GM18502 (cell line): ENCODE data around the gene WDR26.

Experiments used
- ATAC-seq: cut with Tn5 transposase; IDR thresholded peaks from one replicate; pipeline ENCODE4 v1.9.1; 2021; ENCODE audit warnings: mild to moderate bottlenecking; ENCODE audit not compliant: unreplicated experiment, poor library complexity

The WDR26 gene

DNA sequence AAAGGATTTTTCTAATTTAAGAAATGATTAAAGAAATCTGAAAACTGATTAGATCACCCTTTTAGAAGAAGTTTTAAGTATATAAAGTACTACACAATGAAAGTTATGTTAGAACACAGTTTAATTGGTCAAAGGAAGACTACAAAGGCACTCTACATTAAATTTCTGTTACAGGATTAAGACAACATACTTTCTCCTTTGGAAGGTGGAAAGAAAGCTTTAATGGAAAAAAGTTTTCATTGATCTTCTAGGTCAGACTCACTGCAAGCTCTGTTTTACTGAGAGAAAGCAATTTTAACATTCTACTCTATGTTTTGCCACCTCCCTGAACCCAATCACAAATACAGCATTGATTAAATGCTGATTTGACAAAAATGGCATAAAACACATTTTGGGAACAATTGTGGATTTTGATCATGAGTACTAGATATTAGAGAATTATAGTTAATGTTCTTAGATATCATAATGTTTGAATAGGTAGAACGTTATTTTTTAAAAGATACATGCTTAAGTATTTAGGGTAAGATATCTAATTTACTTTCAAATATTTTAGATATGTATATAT lies 32.0 kb downstream of the WDR26 start:
- ATAC-seq, result no peak

DNA sequence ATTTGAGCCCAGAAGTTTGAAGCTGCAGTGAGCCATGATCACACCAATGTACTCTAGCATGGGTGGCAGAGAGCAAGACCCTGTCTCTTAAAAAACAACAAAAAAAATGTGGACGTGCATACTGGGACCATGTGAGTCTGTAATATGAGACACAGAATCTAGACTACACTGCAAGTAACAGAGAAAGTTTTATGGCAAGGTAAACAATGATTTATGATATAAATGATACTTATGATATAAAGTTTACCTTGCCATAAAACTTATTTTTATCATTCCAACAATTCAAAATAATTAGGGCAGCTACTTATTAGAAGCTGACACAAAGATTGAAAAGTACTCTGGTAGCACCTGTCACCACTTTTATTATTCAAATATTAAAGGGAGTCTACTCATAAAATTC lies 34.7 kb downstream of the WDR26 start:
- ATAC-seq, result no peak

DNA sequence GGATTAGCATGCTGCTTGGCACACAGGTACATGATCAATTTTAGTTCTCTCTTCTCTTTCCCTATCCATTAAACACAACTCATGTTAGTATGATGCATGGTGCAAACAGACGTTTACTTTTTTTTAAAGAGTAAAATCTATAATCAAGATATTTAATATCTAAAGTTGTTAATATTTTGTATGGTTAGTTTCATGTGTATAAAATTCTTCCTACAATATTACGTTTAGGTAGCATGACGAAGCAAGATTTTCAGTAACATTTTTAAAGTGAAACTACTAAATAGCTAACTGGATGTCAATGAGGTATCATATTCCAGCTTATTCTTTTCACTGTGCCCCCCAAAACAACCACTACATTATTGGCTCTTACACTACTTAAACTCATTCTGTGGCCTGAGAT lies 41.3 kb downstream of the WDR26 start:
- no peak for ATAC-seq

DNA sequence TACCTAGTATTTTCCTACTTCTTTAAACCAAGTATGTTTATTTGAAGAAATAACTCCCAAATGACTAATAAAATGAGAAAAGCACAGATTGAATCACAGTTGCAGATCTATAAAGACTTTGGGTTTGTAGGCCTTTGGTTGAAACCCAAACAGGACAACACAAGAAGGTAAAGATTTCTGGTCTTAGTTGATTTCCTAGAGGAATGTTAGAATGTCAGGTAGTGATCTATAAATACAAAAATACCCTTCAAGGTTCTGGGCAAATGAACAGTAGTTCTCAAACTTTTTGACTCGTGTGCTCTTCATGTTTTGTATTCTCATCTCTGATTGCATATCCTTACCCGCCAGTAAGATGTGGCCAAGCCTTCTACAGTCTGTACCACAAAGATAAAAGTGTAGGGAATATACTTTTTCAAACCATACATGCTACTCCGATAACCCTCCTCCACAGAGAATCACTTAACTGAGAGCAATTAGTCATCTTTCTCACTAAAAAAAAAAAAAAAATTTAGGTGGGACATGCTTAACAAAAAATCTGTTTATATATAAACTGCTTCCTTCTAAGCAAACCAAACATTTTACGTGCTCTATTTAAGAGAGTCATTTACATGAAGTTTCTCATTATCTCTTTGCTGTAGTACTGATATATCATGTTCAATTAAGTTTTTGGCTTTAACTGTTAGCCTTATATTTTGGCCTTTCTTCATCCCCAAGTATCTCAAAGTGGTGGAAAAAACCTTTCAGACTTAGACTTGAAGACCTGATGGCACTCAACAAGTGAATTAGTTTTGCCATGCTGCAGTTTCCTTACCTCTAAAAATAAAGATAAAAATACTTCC lies 42.0 kb downstream of the WDR26 start:
- ATAC-seq, result no peak

DNA sequence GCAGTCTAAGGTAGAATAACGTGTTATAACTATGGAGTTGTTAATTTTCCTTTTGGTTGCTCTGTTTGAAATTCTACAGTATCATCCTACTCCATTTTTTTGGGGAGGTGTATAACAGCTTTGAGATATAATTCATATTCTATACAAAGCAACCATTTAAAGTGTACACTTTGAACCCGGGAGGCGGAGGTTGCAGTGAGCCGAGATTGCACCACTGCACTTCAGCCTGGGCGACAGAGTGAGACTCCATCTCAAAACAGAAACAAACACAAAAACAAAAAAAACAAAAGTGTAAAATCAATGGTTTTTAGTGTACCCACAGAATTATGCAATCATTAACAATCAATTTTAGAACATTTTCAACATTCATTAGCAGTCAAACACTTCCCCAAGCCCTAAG lies 44.1 kb downstream of the WDR26 start:
- no peak for ATAC-seq

DNA sequence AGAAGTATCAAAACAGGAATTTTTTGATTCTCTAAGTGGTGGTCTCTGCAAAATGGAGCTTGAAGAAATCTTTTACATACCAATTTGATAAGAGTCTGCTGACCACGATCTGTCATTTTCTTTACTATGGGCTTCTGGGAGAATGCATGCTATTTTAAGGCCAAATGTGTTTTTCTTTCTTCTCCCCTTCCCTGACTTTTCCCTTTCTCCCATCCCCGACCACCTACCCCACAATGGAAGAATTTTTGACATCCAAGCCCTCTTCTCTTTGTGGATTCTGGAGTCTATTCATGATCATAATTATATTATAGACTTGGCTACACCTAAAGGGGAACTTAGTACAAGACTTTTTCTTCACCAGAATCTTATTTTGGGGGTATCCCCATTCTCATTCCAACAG lies 46.7 kb downstream of the WDR26 start:
- no peak for ATAC-seq

DNA sequence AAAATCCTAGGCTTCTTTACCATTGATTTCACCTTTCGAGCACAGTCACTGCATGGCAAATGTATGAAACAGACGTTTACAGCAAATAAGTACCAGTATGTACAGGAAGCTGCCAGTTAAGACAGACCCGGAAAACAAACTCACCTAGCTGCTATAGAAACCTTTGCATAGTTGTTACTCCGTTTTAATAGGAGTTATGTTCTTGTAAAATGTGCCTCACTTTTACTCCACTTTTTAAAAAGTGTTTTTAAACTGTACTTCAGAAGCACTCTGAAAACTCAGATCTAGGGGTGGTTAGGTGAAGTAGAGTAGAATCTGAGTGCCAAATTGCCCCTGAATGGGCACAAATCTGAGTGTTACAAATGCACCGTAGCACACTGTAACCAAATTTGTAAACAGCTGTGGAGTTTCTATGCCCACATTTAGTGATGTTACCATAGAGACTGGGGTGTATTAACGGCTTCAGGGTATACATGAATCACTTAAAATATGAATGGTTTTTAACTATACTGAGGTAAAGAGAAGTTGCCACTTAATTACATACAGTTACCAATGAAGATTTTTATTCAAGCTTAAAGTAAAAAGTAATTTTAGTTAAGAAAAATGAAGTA lies 47.2 kb downstream of the WDR26 start:
- ATAC-seq, result no peak

DNA sequence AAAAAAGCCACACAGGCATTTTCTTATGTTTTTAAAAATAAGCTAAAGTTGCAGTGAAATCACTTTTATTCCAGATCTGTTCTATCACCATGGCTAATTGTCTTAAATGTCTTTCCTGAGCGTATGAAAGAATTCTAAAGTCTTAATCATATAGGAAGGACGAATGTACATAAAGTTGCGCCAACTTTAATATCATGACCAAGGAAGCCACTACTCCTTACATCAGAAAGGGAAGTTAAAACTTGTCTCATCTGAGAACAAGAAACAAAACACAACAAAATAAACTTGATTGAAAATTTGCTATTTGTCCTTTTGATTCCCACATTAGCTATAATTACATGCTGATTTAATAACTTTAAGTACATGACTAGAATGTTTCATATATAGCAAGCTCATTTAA lies 51.4 kb downstream of the WDR26 start:
- no peak for ATAC-seq

DNA sequence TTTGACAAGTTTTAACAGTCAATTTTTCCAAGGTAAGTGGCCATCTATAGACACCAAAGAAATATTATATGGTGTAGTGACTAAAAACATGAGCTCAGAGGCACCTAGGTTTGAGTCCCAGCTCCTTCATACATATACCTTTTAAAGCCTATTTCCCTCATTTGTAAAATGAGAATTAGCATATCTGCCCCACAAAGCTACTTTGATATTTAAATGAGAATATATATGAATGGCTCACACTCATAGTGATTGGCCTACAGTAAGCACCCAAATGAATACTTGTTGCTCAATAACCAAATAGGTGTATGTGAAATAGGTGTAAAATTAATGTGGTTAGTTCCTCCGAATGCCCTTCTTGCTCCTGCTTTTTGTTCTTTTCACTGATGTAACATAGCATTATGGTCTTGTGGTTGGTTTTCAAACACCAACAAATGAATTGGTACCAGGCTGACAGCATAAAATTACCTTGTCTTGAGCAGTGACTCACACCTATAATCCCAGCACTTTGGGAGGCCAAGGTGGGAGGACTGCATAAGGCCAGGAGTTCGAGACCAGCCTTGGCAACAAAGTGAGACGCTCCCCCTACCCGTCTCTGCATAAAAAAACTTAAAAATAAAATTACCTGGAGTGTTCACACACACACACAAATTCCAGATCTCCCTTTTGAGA lies 52.6 kb downstream of the WDR26 start:
- no peak for ATAC-seq

DNA sequence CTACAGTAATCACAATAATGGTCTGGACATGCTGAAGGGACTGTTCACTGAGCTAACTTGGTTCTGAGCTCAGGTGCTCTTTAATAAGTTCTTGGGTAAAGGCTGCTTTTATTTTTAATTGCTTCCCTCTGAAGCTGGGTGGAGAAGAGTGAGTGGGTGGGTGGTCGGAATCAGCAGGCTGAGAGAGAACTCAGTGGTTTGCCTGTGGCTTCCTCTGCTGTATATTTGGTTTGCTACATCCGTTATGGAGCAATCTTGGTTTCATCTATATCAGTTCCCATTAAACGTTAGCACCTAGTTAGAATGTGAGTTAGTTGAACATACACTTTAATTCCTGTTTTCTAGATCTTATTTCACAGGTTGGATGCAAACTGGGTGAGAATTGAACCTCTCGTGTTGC lies 54.6 kb downstream of the WDR26 start:
- peak; percentile 75 for ATAC-seq

DNA sequence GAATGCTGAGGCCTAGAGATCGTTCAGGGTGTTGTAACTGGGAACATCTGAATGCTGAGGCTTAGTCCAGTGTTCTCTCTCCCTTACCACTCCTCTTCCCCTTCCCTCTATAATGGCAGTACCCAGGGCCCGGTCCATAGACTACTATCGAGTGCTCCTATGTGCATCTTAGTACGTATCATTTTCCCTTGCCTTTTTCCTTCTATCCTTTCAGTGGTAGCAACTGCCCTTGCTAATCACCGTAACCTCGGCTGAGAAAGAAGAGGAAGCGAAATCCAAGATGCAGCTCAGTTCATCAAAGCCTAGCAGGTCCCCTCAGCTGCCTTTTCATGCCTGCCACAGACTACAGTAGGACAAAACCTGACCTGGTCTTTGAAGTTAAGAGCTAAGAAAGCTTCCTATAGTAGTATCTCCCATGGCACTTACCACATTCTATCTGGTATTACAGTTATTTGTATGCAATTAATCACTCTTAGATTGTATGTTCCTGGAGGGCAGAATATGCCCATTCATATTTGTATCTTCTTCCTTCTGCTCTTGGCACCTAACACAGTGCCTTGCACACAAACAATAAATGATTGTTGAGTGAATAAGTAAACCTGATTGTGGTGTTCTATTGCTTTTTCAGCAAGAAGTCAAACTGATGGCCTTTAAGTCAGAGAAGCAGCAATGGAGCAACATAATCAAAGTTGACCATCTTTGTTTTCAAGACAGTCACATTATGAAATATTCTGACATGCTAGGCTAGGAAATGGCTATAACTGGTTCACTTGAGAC lies 55.6 kb downstream of the WDR26 start:
- ATAC-seq, result no peak

DNA sequence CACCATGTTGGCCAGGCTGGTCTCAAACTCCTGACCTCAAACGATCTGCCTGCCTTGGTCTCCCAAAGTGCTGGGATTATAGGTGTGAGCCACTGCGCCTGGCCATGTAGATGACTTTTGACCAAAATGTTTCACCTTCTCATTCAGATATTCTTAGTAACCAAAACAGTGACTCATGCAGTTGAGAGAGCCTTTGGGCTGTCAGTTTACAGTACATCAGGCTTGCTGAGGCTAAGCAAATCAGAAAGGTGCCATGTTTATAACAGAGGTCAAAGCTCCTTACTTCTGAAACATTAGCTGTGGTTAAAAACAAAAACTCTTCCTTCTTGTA lies 57.0 kb downstream of the WDR26 start:
- peak; percentile 54 for ATAC-seq

DNA sequence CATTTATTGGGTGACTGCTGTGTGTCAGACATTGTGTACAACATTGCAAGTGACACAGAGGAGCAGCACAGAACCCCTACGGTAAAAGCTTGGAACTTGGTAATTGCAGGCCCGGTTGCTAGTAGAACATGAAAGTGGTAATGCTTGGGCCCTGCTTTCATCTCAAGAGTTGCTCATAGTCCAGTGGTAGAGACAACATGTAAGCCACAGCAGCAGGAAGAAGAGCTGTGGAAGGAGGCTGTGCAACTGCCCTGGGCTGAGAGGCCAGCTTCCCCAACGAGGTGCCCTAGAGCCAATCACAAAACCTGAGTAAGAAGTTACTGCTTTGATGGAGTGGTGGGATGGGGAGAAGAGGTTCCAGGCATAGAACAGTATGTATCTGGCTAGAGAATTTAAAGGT lies 59.5 kb downstream of the WDR26 start:
- no peak for ATAC-seq

DNA sequence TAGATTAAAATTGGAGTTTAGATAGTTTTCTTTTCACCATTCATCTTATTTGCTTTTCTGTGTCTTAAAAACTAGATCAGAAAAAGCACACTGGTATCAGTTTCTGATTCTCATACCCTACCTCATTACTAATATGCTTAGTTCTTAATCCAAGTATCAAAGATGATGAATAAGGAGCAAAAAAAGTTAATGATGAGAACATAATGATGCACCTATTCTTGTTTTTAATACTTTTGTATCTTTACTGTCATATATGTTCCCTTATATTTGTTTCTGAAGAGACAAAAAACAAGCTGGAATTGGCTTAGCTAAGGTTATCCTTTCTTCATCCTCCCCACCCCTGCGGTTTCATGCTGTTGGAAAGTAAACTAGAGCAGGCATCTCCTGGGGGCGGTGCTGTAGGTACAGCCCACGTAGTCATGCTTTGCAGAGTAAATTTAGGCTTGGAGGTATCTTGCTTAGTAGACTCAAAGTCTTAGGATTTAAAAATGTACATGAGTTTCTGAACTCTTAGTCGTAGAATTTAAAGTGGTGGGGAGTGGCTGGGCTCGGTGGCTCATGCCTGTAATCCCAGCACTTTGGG lies 61.5 kb downstream of the WDR26 start:
- ATAC-seq, result no peak

DNA sequence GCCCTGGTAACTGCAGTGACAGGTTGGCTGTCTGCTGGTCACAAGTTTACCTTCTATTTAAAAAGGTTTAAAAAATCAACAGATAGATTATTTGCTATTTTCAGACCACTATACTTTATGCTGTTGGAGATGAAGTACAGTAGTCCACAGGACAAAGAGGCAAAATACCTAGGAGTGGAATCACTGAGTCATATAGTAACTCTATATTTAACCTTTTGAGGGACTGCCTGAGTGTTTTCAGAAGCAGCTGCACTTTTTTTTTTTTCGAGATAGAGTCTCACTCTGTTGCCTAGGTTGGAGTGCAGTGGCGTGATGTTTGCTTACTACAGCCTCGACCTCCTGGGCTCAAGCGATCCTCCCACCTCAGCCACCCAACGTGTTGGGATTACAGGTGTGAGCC lies 66.2 kb downstream of the WDR26 start:
- ATAC-seq, result peak; percentile 86

DNA sequence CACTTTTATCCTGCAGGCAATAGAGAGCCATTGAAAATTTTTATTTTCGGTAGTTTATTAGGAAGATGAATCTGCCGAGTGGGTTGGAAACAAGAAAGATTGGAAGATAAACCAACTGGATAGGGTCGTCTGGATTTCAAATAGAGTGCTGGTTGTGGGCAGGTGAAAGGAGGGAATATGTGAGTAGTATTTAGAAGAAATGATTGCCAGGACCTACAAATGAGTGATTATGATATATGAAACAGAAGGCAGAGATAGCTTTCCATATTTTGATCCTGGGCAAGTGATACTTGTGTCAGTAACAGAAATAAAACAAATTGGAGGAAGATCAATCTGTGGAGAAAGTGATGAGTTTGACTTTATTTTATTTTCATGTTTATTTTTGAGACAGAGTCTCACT lies 75.4 kb downstream of the WDR26 start:
- no peak for ATAC-seq

DNA sequence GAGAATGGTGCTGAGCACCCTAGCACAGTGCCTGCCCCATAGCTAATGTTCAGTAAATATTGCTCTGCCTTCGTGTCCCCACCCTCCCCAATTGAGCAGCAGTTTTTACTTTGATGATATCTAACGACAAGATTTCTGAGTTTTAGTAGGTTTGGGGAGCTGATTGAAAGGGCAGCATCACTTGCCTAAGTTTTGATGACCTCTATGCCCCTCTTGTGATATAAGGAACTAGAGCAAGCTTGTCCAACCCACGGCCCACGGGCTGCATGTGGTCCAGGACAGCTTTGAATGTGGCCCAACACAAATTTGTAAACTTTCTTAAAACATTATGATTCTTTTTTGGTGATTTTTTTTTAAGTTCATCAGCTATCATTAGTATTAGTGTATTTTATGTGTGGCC lies 76.4 kb downstream of the WDR26 start:
- no peak for ATAC-seq

DNA sequence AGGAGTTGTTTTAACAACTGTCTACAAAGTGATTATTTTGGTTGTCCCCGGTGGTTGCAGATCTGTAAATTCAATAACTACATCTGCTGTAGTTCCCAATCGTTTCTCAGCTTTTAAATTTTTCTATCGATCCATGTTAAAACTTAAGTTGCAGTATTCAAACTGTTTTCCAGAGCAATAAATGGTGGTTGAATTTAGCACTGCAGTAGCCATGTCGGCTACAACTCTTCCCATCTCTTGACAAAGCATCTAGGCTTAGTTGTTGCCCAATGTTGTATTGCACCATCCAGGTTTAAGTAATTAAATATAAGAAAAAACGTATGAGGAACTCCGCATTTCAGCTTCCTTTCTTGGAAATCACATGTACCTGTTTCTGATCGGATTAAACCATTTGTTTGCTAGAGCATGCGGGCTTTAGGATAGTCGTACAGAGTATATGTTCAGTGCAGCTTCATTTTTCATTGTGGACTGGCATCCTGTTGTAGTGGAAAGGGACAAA lies 76.9 kb downstream of the WDR26 start:
- ATAC-seq, result no peak

DNA sequence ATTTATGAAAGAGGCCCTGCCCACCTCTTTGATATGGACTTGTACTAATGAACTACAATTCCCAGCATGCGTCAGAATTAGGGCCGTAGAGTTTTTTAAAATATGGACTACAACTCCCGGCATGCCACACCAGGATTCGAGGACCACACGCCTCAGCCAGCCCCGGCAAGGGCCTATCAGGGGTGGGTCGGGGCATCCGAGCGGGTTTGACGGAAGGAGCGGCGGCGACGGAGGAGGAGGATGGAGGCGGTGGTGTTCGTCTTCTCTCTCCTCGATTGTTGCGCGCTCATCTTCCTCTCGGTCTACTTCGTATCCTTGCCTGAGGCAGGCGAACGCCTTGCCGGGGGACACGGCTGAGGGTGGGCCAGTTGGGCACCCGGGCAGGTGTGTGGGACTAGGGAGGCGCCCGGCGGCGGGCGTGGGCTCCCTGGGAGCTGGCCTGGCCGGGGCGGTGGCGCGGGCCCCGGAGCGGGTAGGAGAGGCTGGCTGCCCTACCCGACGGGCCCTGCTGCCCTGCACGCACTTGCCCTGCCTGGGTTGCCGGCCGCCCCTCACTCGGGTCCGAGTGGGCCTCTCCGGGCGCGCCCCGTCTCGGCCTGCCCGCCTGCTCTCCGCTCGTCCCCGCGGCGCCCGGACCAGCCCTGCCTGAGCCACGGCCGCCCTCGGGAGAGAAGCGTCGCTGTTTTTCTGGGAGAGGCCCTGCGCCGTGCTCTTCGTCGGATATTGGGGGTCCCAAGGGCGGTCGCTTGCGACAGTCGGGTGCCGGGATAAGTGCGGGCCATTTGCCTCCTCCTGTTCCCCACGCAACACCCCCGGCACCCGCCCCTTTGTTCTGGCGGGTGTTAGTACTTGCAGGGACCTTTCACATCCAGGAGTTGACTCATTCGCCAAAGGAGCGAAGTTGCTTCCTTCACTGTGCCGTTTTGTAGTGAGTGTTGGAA lies 77.6 kb downstream of the WDR26 start, which contains the start of gene CNIH4:
Gene CNIH4 (plus strand): TSS at position 195 of the 941 bp plus-strand sequence. CDS start 46 bp downstream, at position 241.
- peak; percentile 99 for ATAC-seq
